HG03108 (cell line): ENCODE measurements around the gene ITSN1.

Experiments used
- ATAC-seq: cut with Tn5 transposase; IDR thresholded peaks from one replicate; pipeline ENCODE4 v1.9.1; 2021; ENCODE audit warnings: moderate library complexity; ENCODE audit not compliant: unreplicated experiment

ITSN1 gene

DNA sequence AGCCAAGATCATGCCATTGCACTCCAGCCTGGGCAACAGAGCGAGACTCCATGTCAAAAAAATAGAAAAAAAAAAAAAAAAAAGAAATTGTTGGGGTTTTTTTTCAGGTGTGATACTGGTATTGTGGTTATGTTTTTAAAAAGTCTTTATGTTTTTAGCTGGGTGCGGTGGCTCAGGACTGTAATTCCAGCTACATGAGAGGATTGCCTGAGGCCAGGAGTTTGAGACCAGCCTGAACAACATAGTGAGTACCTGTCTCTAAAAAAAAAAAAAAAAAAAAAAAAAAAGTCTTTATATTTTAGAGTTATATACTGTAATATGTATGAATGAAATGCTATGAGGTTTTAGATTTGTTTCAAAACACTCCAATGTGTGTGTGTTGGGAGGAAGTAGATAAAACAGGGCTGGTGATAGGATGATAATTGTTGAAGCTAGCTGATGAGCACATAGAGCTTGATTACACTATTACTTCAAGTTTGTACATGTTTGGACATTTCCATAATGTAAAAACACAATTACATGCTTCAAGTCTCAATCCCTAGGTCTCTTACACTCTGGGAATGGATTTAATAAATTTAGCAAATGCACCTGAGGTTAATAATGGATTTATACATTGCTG lies 303.5 kb downstream of the ITSN1 start:
- ATAC-seq, result no peak

DNA sequence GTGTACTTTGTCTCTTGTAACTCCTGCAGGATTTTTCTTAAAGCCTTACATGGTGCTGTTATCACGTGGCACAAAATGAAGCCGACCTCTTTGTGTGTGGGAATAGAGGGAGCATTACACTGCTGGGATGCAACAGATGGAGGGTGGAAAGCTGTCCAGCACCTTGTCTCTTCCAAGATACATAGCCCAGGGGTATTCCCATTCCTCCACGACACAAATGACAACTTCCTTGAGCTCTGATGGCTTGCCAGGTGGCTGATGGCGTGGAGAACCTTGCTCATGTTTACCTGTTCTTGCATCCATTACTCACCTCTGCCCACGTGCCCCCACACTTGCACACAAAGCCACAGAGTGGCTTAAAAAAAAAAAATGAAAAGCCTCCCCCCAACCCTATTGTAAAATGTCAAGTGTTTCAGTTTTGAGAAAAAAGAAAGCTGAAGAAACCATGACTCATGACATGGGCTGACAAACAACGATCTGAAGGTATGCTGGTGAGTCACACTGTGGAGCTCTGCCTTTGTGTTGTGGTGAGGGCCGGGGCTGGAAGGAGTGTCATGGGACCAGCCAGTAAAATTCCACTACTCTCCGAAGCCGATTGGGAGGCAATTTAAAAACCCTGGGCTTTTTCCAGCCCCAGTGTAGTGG lies 305.3 kb downstream of the ITSN1 start:
- ATAC-seq, result peak; percentile 41

DNA sequence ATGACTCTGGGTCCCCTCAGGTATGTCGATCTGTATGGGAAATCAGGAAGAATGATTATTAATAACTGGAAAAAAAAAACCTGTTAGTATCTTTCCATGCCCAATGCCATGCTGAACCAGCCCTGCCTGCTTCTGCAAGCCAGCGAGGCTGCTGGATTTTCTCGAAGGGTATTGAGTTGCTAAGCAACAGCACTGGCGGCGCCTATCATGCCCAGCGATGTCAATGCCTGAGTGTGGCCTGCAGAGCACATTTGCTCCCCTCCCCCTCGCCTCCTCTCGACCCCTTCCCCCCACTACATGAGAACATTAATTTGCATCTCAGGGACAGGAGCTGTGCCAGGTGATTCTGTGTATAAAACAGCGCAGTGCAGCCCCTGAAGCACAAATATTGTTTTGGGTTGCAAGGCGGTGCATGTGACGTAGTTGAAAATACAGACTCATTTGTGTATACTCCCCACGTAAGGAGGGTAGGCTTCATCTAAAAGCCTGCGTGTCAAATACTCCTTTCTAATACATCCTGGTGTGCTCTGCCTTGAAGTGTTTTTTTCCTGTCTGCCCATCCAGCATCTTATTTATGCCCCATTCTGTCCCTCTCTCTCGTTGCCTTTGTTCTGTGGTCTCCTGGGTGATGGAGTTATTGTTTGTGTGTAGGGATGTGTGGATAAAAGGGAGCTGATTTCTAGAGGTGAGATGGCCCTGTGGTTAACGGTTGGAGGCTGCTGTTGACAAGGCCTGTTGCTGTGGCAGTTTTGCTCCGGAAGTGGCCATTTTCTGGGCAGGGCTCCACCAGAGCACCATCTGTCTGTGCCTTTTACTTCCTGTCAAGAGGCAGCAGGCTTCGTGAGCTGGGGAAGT lies 306.0 kb downstream of the ITSN1 start:
- ATAC-seq, result peak; percentile 35

DNA sequence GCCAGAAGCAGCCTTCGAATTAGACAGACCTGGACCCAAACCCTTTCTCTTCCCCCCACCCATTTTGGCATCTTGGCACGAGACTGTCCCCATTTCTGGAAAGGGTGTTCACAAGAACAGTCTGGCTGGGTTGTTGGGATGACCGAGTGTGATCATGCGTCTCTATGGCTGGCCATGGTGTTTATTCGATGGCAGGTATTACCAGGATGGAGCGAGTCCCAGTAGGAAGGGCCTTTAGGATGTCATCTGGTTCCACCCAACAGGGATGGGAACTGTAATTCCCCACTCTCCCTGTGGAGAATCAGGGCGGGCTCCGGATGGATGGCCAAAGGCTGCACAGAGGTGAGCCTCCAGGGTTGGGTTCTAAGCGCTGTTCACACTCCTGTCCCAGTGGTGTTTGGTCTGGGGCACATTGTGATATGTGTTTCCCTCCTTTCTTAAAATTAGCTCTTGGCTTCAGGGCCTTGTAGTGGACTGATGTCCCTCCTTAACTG lies 306.7 kb downstream of the ITSN1 start:
- no peak for ATAC-seq
